ENCODE data around the gene DVL2.
A peak's percentile ranks its signal among the peaks of the same experiment; 100 is the strongest.

DNA sequence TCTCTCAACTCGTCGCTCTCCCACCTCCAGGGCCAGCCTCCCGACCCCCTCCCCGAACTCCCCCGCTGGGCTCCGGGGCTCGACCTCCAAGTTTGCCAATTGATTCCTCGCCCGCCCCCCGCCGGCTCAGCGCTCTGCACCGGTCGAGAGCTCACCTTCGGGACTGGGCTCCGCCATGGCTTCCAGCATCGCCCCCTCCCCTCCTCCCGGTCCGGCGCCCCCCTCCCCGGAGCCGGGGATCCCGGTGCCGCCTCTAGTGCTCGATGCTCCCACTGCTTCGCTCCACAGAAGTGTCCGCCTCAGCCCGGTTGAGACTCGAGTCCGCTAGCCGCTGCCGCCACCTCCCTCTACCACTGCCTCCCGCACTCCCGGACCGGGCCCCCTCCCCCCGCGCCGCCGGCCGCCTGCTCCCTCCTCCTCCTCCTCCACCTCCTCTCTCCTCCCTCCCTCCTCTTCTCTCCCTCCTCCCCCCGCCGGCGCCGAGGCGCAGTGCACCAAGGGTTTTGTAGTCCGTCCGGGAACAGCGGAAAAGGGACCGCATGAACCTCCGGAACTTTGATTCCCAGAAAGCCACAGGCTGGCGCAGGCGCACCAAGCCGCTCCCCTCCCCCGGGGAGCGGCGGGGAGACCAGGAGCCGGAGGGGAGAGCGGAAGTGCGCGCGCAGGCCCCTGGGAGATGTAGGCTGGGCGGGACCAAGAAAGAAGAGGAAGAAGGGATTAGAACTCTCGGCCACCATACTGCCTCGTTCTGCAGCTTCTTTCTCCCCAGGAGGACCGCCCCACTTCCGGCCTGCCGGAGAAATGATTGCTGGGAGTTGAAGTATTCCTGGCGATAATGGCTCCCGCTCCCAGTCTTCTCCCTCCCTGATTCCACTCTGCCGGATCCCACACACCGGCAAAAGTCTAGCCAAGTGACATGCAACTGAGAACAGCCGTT, 5.0 kb upstream of the DVL2 start, which contains the start of gene PHF23:
- peak; percentile 80 for TF ChIP-seq POLR2AphosphoS5 (IDR thresholded peaks at IDR 0.05; ENCODE audit: low read depth, low read length)
- peak; percentile 81; the same call in 1 of the 2 replicates for TF ChIP-seq TAF1 (IDR thresholded peaks at IDR 0.05; ENCODE audit: borderline replicate concordance, insufficient read depth, low read length)
- peak; percentile 81; the same call in 1 of the 2 replicates for TF ChIP-seq SIN3A (IDR thresholded peaks at IDR 0.05; ENCODE audit: borderline replicate concordance, insufficient read depth, low read length)

Data from PFSK-1 (cell line).